ENCODE data around the gene SMG6. TPM values are rescaled to one million over a fixed set of nuclear protein-coding genes. Genes with fewer than 3 reads are reported as not detected.
A peak's percentile ranks its signal among the peaks of the same experiment; 100 is the strongest.

SMG6 gene
- total and polyA plus RNA-seq, 2 of the 4 experiments (the other 2 are of a cell fraction), result 16.3 to 30.3 TPM

GRCh38 chr17:2049333-2050299 is 254.0 kb downstream of the SMG6 start:
- 0 out of 2 replicates have a peak overlapping the region, but pooled peaks have one; percentile 26 for H3K56ac ChIP-seq (ENCODE audit: extremely low read depth, insufficient read depth, low read length)
- dilution Hi-C loops (cut with HindIII; ENCODE audit: low sequenced_read_pairs, unreplicated experiment) (no loop called here), intact Hi-C loops (cut with micrococcal nuclease) (loop anchor here (5.0 kb wide), 2 partner anchors 288 to 303 kb away; partner anchors contain the start of genes SGSM2 and TSR1), in situ Hi-C loops (cut with MboI; ENCODE audit: low sequenced_read_pairs) (loop anchor here (25.0 kb wide), 1 partner anchor 337 kb away; the partner anchor contains the start of genes TLCD2 and WDR81)
- peak overlapping the region; percentile 38; the same call in 1 of the 2 replicates for H3K27ac ChIP-seq (ENCODE audit: insufficient read depth, low read length)
- H3K9me3 ChIP-seq (ENCODE audit: control insufficient read depth, insufficient read depth, low read length), result no peaks in the 10 kb centered on the region
- H2AK9ac ChIP-seq (replicated peaks; ENCODE audit: low read depth, low read length, poor library complexity), result peak overlapping the region; percentile 94
- H4K8ac ChIP-seq (ENCODE audit: low read depth in 2 of 2, low read length in 2 of 2), result 0 out of 4 replicates have a peak overlapping the region, but pooled peaks of 1 of the 2 experiments have one; percentile 1
- no peak overlapping the region for H4K5ac ChIP-seq (ENCODE audit: low read depth, low read length)
- H3K4me3 ChIP-seq (ENCODE audit: insufficient read depth, low read depth, low read length), result peak overlapping the region; percentile 87
- 0 out of 2 replicates have a peak, but pooled peaks cover 2% of the 10 kb centered on the region for H3K9me1 ChIP-seq (ENCODE audit: insufficient read depth, low read length)
- H2BK5ac ChIP-seq (ENCODE audit: low read depth, low read length, poor library complexity, severe bottlenecking), result no peak overlapping the region
- H3K23ac ChIP-seq (ENCODE audit: low read depth, low read length), result peak overlapping the region; percentile 66
- no peak overlapping the region for H2BK20ac ChIP-seq (ENCODE audit: low read depth, low read length)
- DNase-seq (peak; percentile 77), ATAC-seq (ENCODE audit: low read depth) (peak; percentile 75)
- CTCF ChIA-PET, result interaction anchor here (0.6 kb wide), 1 partner anchor 237 kb away, joined by 3 read pairs; no protein-coding TSS in a partner anchor
- H3K79me1 ChIP-seq (ENCODE audit: low read depth in 1 of 2, low read length in 2 of 2), result peaks cover 1 to 23% of the 10 kb centered on the region in 2 experiments
- peak overlapping the region; percentile 48 for H3K4ac ChIP-seq (ENCODE audit: low read depth, low read length)
- peak overlapping the region; percentile 43; the same call in 1 of the 2 replicates for H3K14ac ChIP-seq (replicated peaks; ENCODE audit: low read depth, low read length)
- H4K91ac ChIP-seq (ENCODE audit: insufficient read depth, low read depth, low read length), result no peak overlapping the region
- peak overlapping the region; percentile 95 for H3K4me2 ChIP-seq (ENCODE audit: low read depth, low read length)
- POLR2A ChIA-PET (ENCODE audit: unreplicated experiment), result interaction anchor here (1.0 kb wide), 1 partner anchor 19 kb away, joined by 6 read pairs; no protein-coding TSS in a partner anchor
- peaks cover 11% of the 10 kb centered on the region for H3K4me1 ChIP-seq (ENCODE audit: control insufficient read depth, insufficient read depth, low read length)
- peaks cover 14% of the 10 kb centered on the region; the same call in 1 of the 2 replicates for H4K20me1 ChIP-seq (ENCODE audit: insufficient read depth, low read length)
- no peaks in the 10 kb centered on the region for H3K27me3 ChIP-seq (ENCODE audit: control insufficient read depth, insufficient read depth, low read length)
- peaks cover under 1% of the 10 kb centered on the region; the same call in 1 of the 2 replicates for H3K36me3 ChIP-seq (ENCODE audit: control insufficient read depth, insufficient read depth, low read length)
- WGBS, 2 experiments (ENCODE audit: extremely low coverage in 2 of 2, insufficient read length in 1 of 2), result 0% methylated on average over 35 of the region's 104 CpGs; no CpG with 5 or more reads in 1 of the 2 experiments
- no peak overlapping the region for H2BK120ac ChIP-seq (ENCODE audit: low read depth, low read length)
- BruUV-seq (replicated peaks), result no TSS peak
- peak overlapping the region; percentile 98 for H2AFZ ChIP-seq (replicated peaks; ENCODE audit: low read length, poor library complexity)
- 0 out of 2 replicates have a peak overlapping the region, but pooled peaks have one; percentile 2 for H2AK5ac ChIP-seq (ENCODE audit: low read depth, low read length)
- H3K18ac ChIP-seq (ENCODE audit: low read depth, low read length), result no peak overlapping the region
- H3K9ac ChIP-seq (ENCODE audit: low read depth, low read length), result peak overlapping the region; percentile 30
- no peak overlapping the region for H2BK15ac ChIP-seq (ENCODE audit: low read depth, low read length)
- TF ChIP-seq MXI1 (IDR thresholded peaks at IDR 0.05; ENCODE audit: borderline replicate concordance, low read depth, low read length) (peak; percentile 95), FOS (IDR thresholded peaks at IDR 0.05; ENCODE audit: low read depth, low read length) (no peak), RCOR1 (IDR thresholded peaks at IDR 0.05; ENCODE audit: insufficient replicate concordance, low read length) (no peak), USF2 (IDR thresholded peaks at IDR 0.05; ENCODE audit: low read depth, low read length) (peak; percentile 85), SMC3 (IDR thresholded peaks at IDR 0.05; ENCODE audit: low read depth, low read length) (0 out of 2 replicates have a peak, but pooled peaks have one; percentile 9), ELK1 (IDR thresholded peaks at IDR 0.05; ENCODE audit: borderline replicate concordance, low read depth, low read length) (no peak), RFX5 (IDR thresholded peaks at IDR 0.05; ENCODE audit: low read depth, low read length) (no peak), NFE2L2 (IDR thresholded peaks at IDR 0.05; ENCODE audit: low read depth, low read length) (no peak), RAD21 (IDR thresholded peaks at IDR 0.05; ENCODE audit: low read length) (no peak), CEBPB (IDR thresholded peaks at IDR 0.05; ENCODE audit: low read depth, low read length) (no peak), POLR2A (IDR thresholded peaks at IDR 0.05; ENCODE audit: low read depth, low read length) (peak; percentile 56), MAFK (IDR thresholded peaks at IDR 0.05; ENCODE audit: low read depth, low read length) (no peak)
